ENCODE results near the gene PLIN4. TPM values are rescaled to one million over a fixed set of nuclear protein-coding genes. Genes with fewer than 3 reads are reported as not detected.
"Not testable (repeated sequence)": the region's sequence is repeated elsewhere in the genome, so short reads cannot be mapped to it uniquely, and the experiment has no call there.

The PLIN4 gene
- total RNA-seq, 1 donor from 2014 or later, result 69.5 TPM

- intact Hi-C loops (cut with DNase I), result no loop called here
- DNase-seq (ENCODE audit: extremely low spot score in 2 of 2), result no peak
- TF ChIP-seq CTCF (IDR thresholded peaks at IDR 0.05) (no peak), POLR2AphosphoS5 (IDR thresholded peaks at IDR 0.05; ENCODE audit: insufficient read depth in 1 of 2, low read depth in 1 of 2) (no peak), POLR2A (IDR thresholded peaks at IDR 0.05) (no peak)
- H3K27me3 ChIP-seq, result no peaks in the 10 kb centered on the region
- H3K27ac ChIP-seq, result no peak overlapping the region
- no peaks in the 10 kb centered on the region for H3K4me1 ChIP-seq
- no peak overlapping the region for H3K4me3 ChIP-seq
- H3K36me3 ChIP-seq, result no peaks in the 10 kb centered on the region
- no peaks in the 10 kb centered on the region for H3K9me3 ChIP-seq
These were observed 24.9 kb upstream of the PLIN4 start for GRCh38 chr19:4542896-4543841.

- intact Hi-C loops (cut with DNase I); H3K4me3 ChIP-seq; H3K27me3 ChIP-seq; DNase-seq (ENCODE audit: extremely low spot score in 2 of 2); H3K9me3 ChIP-seq; H3K27ac ChIP-seq; H3K36me3 ChIP-seq; H3K4me1 ChIP-seq: not testable (repeated sequence)
These were observed 23.5 kb upstream of the PLIN4 start for GRCh38 chr19:4541806-4542145.

GRCh38 chr19:4541114-4541805 lies 23.0 kb upstream of the PLIN4 start:
- intact Hi-C loops (cut with DNase I), result no loop called here
- no peaks in the 10 kb centered on the region for H3K27me3 ChIP-seq
- no peaks in the 10 kb centered on the region for H3K9me3 ChIP-seq
- no peak overlapping the region for H3K27ac ChIP-seq
- no peak for DNase-seq (ENCODE audit: extremely low spot score in 2 of 2)
- TF ChIP-seq CTCF (IDR thresholded peaks at IDR 0.05) (no peak), POLR2AphosphoS5 (IDR thresholded peaks at IDR 0.05; ENCODE audit: insufficient read depth in 1 of 2, low read depth in 1 of 2) (no peak), POLR2A (IDR thresholded peaks at IDR 0.05) (no peak)
- no peaks in the 10 kb centered on the region for H3K36me3 ChIP-seq
- no peak overlapping the region for H3K4me3 ChIP-seq
- no peaks in the 10 kb centered on the region for H3K4me1 ChIP-seq

- H3K4me1 ChIP-seq, result peaks cover 9% of the 10 kb centered on the region
- no peaks in the 10 kb centered on the region for H3K9me3 ChIP-seq
- DNase-seq (ENCODE audit: extremely low spot score in 2 of 2), result no peak
- TF ChIP-seq POLR2AphosphoS5 (IDR thresholded peaks at IDR 0.05; ENCODE audit: insufficient read depth in 1 of 2, low read depth in 1 of 2), result peak in 1 of 2 donors; percentile 27
- no peak for TF ChIP-seq POLR2A (IDR thresholded peaks at IDR 0.05)
- intact Hi-C loops (cut with DNase I), result no loop called here
- no peak within 1 kb of the TSS for H3K27ac ChIP-seq
- H3K27me3 ChIP-seq, result no peaks in the 10 kb centered on the region
- no peak within 1 kb of the TSS for H3K4me3 ChIP-seq
- H3K36me3 ChIP-seq, result no peaks in the 10 kb centered on the region
These were observed 21.7 kb upstream of the PLIN4 start, which contains the start of gene LRG1 for GRCh38 chr19:4539693-4540581. Gene LRG1 (minus strand): TSS chr19:4540036. CDS start chr19:4540013, 23 bp downstream.

- H3K27ac ChIP-seq, result no peak overlapping the region
- intact Hi-C loops (cut with DNase I), result no loop called here
- TF ChIP-seq CTCF (IDR thresholded peaks at IDR 0.05) (no peak), POLR2AphosphoS5 (IDR thresholded peaks at IDR 0.05; ENCODE audit: insufficient read depth in 1 of 2, low read depth in 1 of 2) (no peak), POLR2A (IDR thresholded peaks at IDR 0.05) (no peak)
- H3K9me3 ChIP-seq, result no peaks in the 10 kb centered on the region
- H3K4me3 ChIP-seq, result no peak overlapping the region
- H3K36me3 ChIP-seq, result no peaks in the 10 kb centered on the region
- H3K4me1 ChIP-seq, result peaks cover 11% of the 10 kb centered on the region
- H3K27me3 ChIP-seq, result no peaks in the 10 kb centered on the region
- DNase-seq (ENCODE audit: extremely low spot score in 2 of 2), result no peak
These were observed 20.9 kb upstream of the PLIN4 start for GRCh38 chr19:4539169-4539692.

Data from vagina (tissue), 2 donors.